GM12878 (cell line): ENCODE data around the gene ATP6V1A. TPM values are rescaled to one million over a fixed set of nuclear protein-coding genes. Genes with fewer than 3 reads are reported as not detected.

Source experiments
- ATAC-seq: fragments of 200-7000 bp; cut with Tn5 transposase; 3 replicates; pipeline ENCODE4 v1.9.1; 2020; ENCODE audit warnings: mild to moderate bottlenecking, moderate library complexity
- BruUV-seq: library from RNA; stranded (reverse); fragments of 400-500 nt; replicated peaks from 2 replicates; lab custom pipeline; 2021; lab: Mats Ljungman, UMichigan
- CTCF ChIA-PET: fragments of 300-600 bp; sonication (Branson Sonifier 250); formaldehyde crosslinking; extraction: SDS; loops from one replicate; lab custom pipeline; 2021; ENCODE audit warnings: inconsistent platforms; lab: Yijun Ruan, JAX
- POLR2A ChIA-PET: fragments of 350-600 bp; formaldehyde crosslinking; extraction: SDS; loops from one replicate; lab custom pipeline; 2021; ENCODE audit warnings: inconsistent platforms; lab: Charles Lee
- RAD21 ChIA-PET: fragments of 300-600 bp; sonication (Branson Sonifier 250); formaldehyde crosslinking; loops from one replicate; lab custom pipeline; 2023; ENCODE audit warnings: antibody characterized with exemption; ENCODE audit not compliant: unreplicated experiment; lab: Charles Lee
- SMC1A ChIA-PET: fragments of 300-600 bp; sonication (Branson Sonifier 250); formaldehyde crosslinking; loops from one replicate; lab custom pipeline; 2023; ENCODE audit not compliant: unreplicated experiment, uncharacterized antibody; lab: Charles Lee
- DNase-seq: peaks from one replicate; pipeline ENCODE4 v3.0.0-alpha.2; 2011; ENCODE audit warnings: low read depth, low spot score
- FAIRE-seq: peaks from 3 replicates; lab custom pipeline; 2011; peaks lifted over from hg19 to GRCh38; lab: Jason Lieb, UNC
- H2AFZ ChIP-seq: 2 replicates; pipeline ENCODE4 v1.6.0; 2011; ENCODE audit warnings: low read depth, low read length, control low read depth; ENCODE audit not compliant: control insufficient read depth
- H3K27ac ChIP-seq: 2 replicates; pipeline ENCODE4 v1.5.1; 2011; ENCODE audit warnings: control low read depth; ENCODE audit not compliant: control insufficient read depth, insufficient read depth
- H3K27me3 ChIP-seq, 2 experiments: replicated peaks in 1 of 2; 2 replicates each; pipeline versions ENCODE4 v1.6.0 to v1.6.1; 2011; ENCODE audit warnings: low read length in 1 of 2; ENCODE audit not compliant: control insufficient read depth in 2 of 2, insufficient read depth in 2 of 2
- H3K36me3 ChIP-seq, 2 experiments: 2 replicates each; pipeline ENCODE4 v1.5.1; 2011; ENCODE audit warnings: low read length in 1 of 2; ENCODE audit not compliant: control insufficient read depth in 2 of 2, insufficient read depth in 2 of 2
- H3K4me1 ChIP-seq: 2 replicates; pipeline ENCODE4 v1.6.1; 2011; ENCODE audit warnings: mild to moderate bottlenecking, low read length, moderate library complexity, mixed read lengths; ENCODE audit not compliant: control insufficient read depth, insufficient read depth
- H3K4me2 ChIP-seq: 2 replicates; pipeline ENCODE4 v1.6.0; 2011; ENCODE audit warnings: control low read depth; ENCODE audit not compliant: control insufficient read depth, insufficient read depth
- H3K4me3 ChIP-seq: fragments of 200-600 bp; sonication (generic); 2 replicates; pipeline ENCODE4 v1.5.1; 2016
- H3K79me2 ChIP-seq: 2 replicates; pipeline ENCODE4 v1.6.0; 2011; ENCODE audit warnings: low read length; ENCODE audit not compliant: control insufficient read depth, insufficient read depth
- H3K9ac ChIP-seq: 2 replicates; pipeline ENCODE4 v1.8.0; 2011; ENCODE audit warnings: low read length, control low read depth, mixed read lengths; ENCODE audit not compliant: control insufficient read depth, insufficient read depth
- H3K9me3 ChIP-seq: replicated peaks from 3 replicates; pipeline ENCODE4 v1.5.1; 2011; ENCODE audit warnings: mild to moderate bottlenecking, low read length; ENCODE audit not compliant: control insufficient read depth, insufficient read depth
- H4K20me1 ChIP-seq: 2 replicates; pipeline ENCODE4 v1.6.0; 2011; ENCODE audit not compliant: control insufficient read depth, insufficient read depth
- HDAC2 ChIP-seq: fragments of 200-600 bp; sonication (generic); IDR thresholded peaks from 2 replicates; pipeline ENCODE4 v1.6.1; 2017
- MTA2 ChIP-seq: fragments of 450-650 bp; IDR thresholded peaks from 2 replicates; pipeline ENCODE4 v1.6.1; 2016; ENCODE audit warnings: low read depth, mild to moderate bottlenecking, moderate library complexity
- NR2C1 ChIP-seq: fragments of 450-650 bp; IDR thresholded peaks from 2 replicates; pipeline ENCODE4 v1.6.1; 2017; ENCODE audit warnings: antibody characterized with exemption, mild to moderate bottlenecking, moderate library complexity
- POLR2A ChIP-seq: IDR thresholded peaks from 2 replicates; pipeline ENCODE4 v1.6.1; 2011; ENCODE audit warnings: low read depth, mild to moderate bottlenecking, low read length
- in situ Hi-C: fragments of 300-500 bp; cut with MboI; formaldehyde crosslinking; loops from 9 replicates; pipeline ENCODE4 v1.14.3; 2018; ENCODE audit warnings: mixed read lengths
- intact Hi-C: fragments of 100-400 bp; cut with micrococcal nuclease; formaldehyde crosslinking; loops from one replicate; pipeline ENCODE4 v1.14.2; 2022; ENCODE audit not compliant: unreplicated experiment
- polyA plus RNA-seq, 11 experiments: library from polyadenylated mRNA; depleted of rRNA in 4 of 11; unstranded in 6 of 11; stranded (reverse) in 5 of 11; fragments of >200 nt; fragmentation: Nextera tagmentation in 4 of 11; fragmentation: Illumina TruSeq in 1 of 11; extraction: Ambion mirVana in 4 of 11; extraction: Trizol in 1 of 11; gene quantifications; 1 replicate in 1 of 11; 2 replicates in 10 of 11; pipeline versions ENCODE4 v1.2.1 to v1.2.3, GENCODE V29; 2011 to 2016; ENCODE audit warnings: inconsistent platforms in 2 of 11, missing spikeins in 2 of 11, low read depth in 1 of 11
- total RNA-seq, 4 experiments: library from RNA; depleted of rRNA in 3 of 4; stranded (reverse); fragments of >200 nt in 3 of 4; fragmentation: Illumina TruSeq in 1 of 4; extraction: Trizol in 1 of 4; gene quantifications; 2 replicates each; pipeline versions ENCODE4 v1.2.1 to v1.2.3, GENCODE V29; 2013 to 2021
- TF ChIP-seq, protein P1 (sequence below): IDR thresholded peaks from 2 replicates; pipeline ENCODE4 v1.6.1; 2012; ENCODE audit warnings: mild to moderate bottlenecking, low read depth, low read length
- TF ChIP-seq, protein P2 (sequence below): fragments of 450-650 bp; IDR thresholded peaks from 2 replicates; pipeline ENCODE4 v1.6.1; 2017; ENCODE audit warnings: mild to moderate bottlenecking, low read depth, inconsistent platforms; ENCODE audit not compliant: poor library complexity, severe bottlenecking

ATP6V1A gene
- total and polyA plus RNA-seq, 10 of the 15 experiments (the other 5 are each of a cell fraction or from before 2014, with no cell fraction given), result 22.4 to 65.8 (median 47.7) TPM

- ATAC-seq, result no peak
- Histone ChIP-seq H3K9ac (no peak overlapping the region), H3K79me2 (no peaks in the 10 kb centered on the region), H4K20me1 (no peaks in the 10 kb centered on the region), H3K36me3 (no peaks in the 10 kb centered on the region), H3K4me2 (no peak overlapping the region), H3K27ac (no peak overlapping the region), H3K4me3 (no peak overlapping the region), H3K9me3 (no peaks in the 10 kb centered on the region), H2AFZ (no peak overlapping the region), H3K4me1 (no peaks in the 10 kb centered on the region), H3K27me3 (no peaks in the 10 kb centered on the region)
- intact Hi-C loops, result loop anchor here (10.0 kb wide), 1 partner anchor 208 kb away; the partner anchor contains the start of genes CCDC191 and QTRT2
- SMC1A ChIA-PET, result interaction anchor here (1.0 to 4.5 kb wide), 3 partner anchors 66 to 112 kb away, joined by 4 to 26 read pairs (median 8); no protein-coding TSS in a partner anchor
- POLR2A ChIA-PET, result no interaction called here
- BruUV-seq, result no TSS peak
- CTCF ChIA-PET, result interaction anchor here (0.5 to 6.0 kb wide), 5 partner anchors 9 to 127 kb away, joined by 3 to 84 read pairs (median 3); partner anchors contain the start of gene GRAMD1C
- no peak for DNase-seq
- RAD21 ChIA-PET, result interaction anchor here (1.3 kb wide), 1 partner anchor 17 kb away, joined by 3 read pairs; no protein-coding TSS in a partner anchor
- TF ChIP-seq MTA2 (no peak), POLR2A (no peak), NR2C1 (no peak), HDAC2 (no peak)
- TF ChIP-seq, protein P1, sequence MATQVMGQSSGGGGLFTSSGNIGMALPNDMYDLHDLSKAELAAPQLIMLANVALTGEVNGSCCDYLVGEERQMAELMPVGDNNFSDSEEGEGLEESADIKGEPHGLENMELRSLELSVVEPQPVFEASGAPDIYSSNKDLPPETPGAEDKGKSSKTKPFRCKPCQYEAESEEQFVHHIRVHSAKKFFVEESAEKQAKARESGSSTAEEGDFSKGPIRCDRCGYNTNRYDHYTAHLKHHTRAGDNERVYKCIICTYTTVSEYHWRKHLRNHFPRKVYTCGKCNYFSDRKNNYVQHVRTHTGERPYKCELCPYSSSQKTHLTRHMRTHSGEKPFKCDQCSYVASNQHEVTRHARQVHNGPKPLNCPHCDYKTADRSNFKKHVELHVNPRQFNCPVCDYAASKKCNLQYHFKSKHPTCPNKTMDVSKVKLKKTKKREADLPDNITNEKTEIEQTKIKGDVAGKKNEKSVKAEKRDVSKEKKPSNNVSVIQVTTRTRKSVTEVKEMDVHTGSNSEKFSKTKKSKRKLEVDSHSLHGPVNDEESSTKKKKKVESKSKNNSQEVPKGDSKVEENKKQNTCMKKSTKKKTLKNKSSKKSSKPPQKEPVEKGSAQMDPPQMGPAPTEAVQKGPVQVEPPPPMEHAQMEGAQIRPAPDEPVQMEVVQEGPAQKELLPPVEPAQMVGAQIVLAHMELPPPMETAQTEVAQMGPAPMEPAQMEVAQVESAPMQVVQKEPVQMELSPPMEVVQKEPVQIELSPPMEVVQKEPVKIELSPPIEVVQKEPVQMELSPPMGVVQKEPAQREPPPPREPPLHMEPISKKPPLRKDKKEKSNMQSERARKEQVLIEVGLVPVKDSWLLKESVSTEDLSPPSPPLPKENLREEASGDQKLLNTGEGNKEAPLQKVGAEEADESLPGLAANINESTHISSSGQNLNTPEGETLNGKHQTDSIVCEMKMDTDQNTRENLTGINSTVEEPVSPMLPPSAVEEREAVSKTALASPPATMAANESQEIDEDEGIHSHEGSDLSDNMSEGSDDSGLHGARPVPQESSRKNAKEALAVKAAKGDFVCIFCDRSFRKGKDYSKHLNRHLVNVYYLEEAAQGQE, result no peak
- TF ChIP-seq, protein P2, sequence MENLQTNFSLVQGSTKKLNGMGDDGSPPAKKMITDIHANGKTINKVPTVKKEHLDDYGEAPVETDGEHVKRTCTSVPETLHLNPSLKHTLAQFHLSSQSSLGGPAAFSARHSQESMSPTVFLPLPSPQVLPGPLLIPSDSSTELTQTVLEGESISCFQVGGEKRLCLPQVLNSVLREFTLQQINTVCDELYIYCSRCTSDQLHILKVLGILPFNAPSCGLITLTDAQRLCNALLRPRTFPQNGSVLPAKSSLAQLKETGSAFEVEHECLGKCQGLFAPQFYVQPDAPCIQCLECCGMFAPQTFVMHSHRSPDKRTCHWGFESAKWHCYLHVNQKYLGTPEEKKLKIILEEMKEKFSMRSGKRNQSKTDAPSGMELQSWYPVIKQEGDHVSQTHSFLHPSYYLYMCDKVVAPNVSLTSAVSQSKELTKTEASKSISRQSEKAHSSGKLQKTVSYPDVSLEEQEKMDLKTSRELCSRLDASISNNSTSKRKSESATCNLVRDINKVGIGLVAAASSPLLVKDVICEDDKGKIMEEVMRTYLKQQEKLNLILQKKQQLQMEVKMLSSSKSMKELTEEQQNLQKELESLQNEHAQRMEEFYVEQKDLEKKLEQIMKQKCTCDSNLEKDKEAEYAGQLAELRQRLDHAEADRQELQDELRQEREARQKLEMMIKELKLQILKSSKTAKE, result no peak
- FAIRE-seq, result no peak
- in situ Hi-C loops, result no loop called here
Observed at GRCh38 chr3:113847247-113847646, 100.4 kb downstream of the ATP6V1A start.
